ENCODE results near the gene SHROOM1.

Gene SHROOM1

GRCh38 chr5:132815454-132815853, 15.0 kb downstream of the SHROOM1 start:
- H3K4me3 ChIP-seq (ENCODE audit: low read depth, low read length) = no peak overlapping the region
- no peak for TF ChIP-seq CTCF (IDR thresholded peaks at IDR 0.05; ENCODE audit: low read depth, low read length)
- no peak for DNase-seq (ENCODE audit: low read depth)

- no peak overlapping the region for H3K4me3 ChIP-seq (ENCODE audit: low read depth, low read length)
- TF ChIP-seq MAX (IDR thresholded peaks at IDR 0.05; ENCODE audit: low read depth, low read length) (no peak), CTCF (IDR thresholded peaks at IDR 0.05; ENCODE audit: low read depth, low read length) (no peak), MYC (IDR thresholded peaks at IDR 0.05; ENCODE audit: low read depth, low read length) (no peak), POLR2A (IDR thresholded peaks at IDR 0.05; ENCODE audit: extremely low read depth, insufficient read length) (no peak)
- no peak for DNase-seq (ENCODE audit: low read depth)
Observed at GRCh38 chr5:132814503-132815294, 15.7 kb downstream of the SHROOM1 start.

- DNase-seq (ENCODE audit: low read depth) = peak; percentile 68
- TF ChIP-seq POLR2A (IDR thresholded peaks at IDR 0.05; ENCODE audit: extremely low read depth, insufficient read length) (no peak), CTCF (IDR thresholded peaks at IDR 0.05; ENCODE audit: low read depth, low read length) (no peak), MYC (IDR thresholded peaks at IDR 0.05; ENCODE audit: low read depth, low read length) (no peak), MAX (IDR thresholded peaks at IDR 0.05; ENCODE audit: low read depth, low read length) (no peak)
- no peak overlapping the region for H3K4me3 ChIP-seq (ENCODE audit: low read depth, low read length)
Observed at GRCh38 chr5:132813599-132814502, 16.6 kb downstream of the SHROOM1 start.

GRCh38 chr5:132812781-132813598, 17.5 kb downstream of the SHROOM1 start, which contains the start of gene SOWAHA:
SOWAHA (plus strand) TSS chr5:132813302; CDS start chr5:132813622, 320 bp downstream.
- peak within 1 kb of the TSS; percentile 16 for H3K4me3 ChIP-seq (ENCODE audit: low read depth, low read length)
- no peak for DNase-seq (ENCODE audit: low read depth)
- no peak for TF ChIP-seq CTCF (IDR thresholded peaks at IDR 0.05; ENCODE audit: low read depth, low read length)
- TF ChIP-seq MAX (IDR thresholded peaks at IDR 0.05; ENCODE audit: low read depth, low read length) = no peak
- TF ChIP-seq MYC (IDR thresholded peaks at IDR 0.05; ENCODE audit: low read depth, low read length) = no peak
- no peak for TF ChIP-seq POLR2A (IDR thresholded peaks at IDR 0.05; ENCODE audit: extremely low read depth, insufficient read length)

GRCh38 chr5:132812123-132812765, 18.2 kb downstream of the SHROOM1 start:
- no peak for DNase-seq (ENCODE audit: low read depth)
- no peak overlapping the region for H3K4me3 ChIP-seq (ENCODE audit: low read depth, low read length)
- TF ChIP-seq CTCF (IDR thresholded peaks at IDR 0.05; ENCODE audit: low read depth, low read length) (no peak), MAX (IDR thresholded peaks at IDR 0.05; ENCODE audit: low read depth, low read length) (no peak), MYC (IDR thresholded peaks at IDR 0.05; ENCODE audit: low read depth, low read length) (no peak), POLR2A (IDR thresholded peaks at IDR 0.05; ENCODE audit: extremely low read depth, insufficient read length) (no peak)
